GM23338 (cell line): ENCODE results near the gene POLA1. TPM values are rescaled to one million over a fixed set of nuclear protein-coding genes. Genes with fewer than 3 reads are reported as not detected.

ENCODE experiments used
- ATAC-seq: fragments of 200-7000 bp; cut with Tn5 transposase; 3 replicates; pipeline ENCODE4 v1.9.1; 2020
- DNase-seq: peaks from one replicate; pipeline ENCODE4 v3.0.0-alpha.2; 2015; ENCODE audit warnings: low spot score
- H2AFZ ChIP-seq: fragments of 200-600 bp; sonication (generic); 2 replicates; pipeline ENCODE4 v1.8.0; 2016; ENCODE audit warnings: antibody characterized with exemption, mild to moderate bottlenecking, moderate library complexity
- H3F3A ChIP-seq: fragments of 200-600 bp; sonication (generic); replicated peaks from 2 replicates; pipeline ENCODE4 v1.8.0; 2017; ENCODE audit warnings: antibody characterized with exemption, mixed run types, low read depth
- H3K27ac ChIP-seq: fragments of 200-600 bp; sonication (generic); 2 replicates; pipeline ENCODE4 v1.6.1; 2016; ENCODE audit warnings: low read depth
- H3K27me3 ChIP-seq: fragments of 200-600 bp; sonication (generic); 2 replicates; pipeline ENCODE4 v1.8.0; 2016; ENCODE audit warnings: mild to moderate bottlenecking, mixed run types, moderate library complexity; ENCODE audit not compliant: insufficient read depth
- H3K36me3 ChIP-seq: fragments of 200-600 bp; sonication (generic); 2 replicates; pipeline ENCODE4 v1.8.0; 2016; ENCODE audit warnings: mild to moderate bottlenecking; ENCODE audit not compliant: insufficient read depth
- H3K4me1 ChIP-seq: fragments of 200-600 bp; sonication (generic); 2 replicates; pipeline ENCODE4 v1.8.0; 2016; ENCODE audit warnings: mild to moderate bottlenecking, moderate library complexity; ENCODE audit not compliant: insufficient read depth
- H3K4me2 ChIP-seq: fragments of 200-600 bp; sonication (generic); 2 replicates; pipeline ENCODE4 v1.7.1; 2017; ENCODE audit warnings: mixed run types
- H3K4me3 ChIP-seq: fragments of 200-600 bp; sonication (generic); 2 replicates; pipeline ENCODE4 v1.6.1; 2016; ENCODE audit warnings: mixed run types
- H3K79me2 ChIP-seq: fragments of 200-600 bp; sonication (generic); replicated peaks from 2 replicates; pipeline ENCODE4 v1.8.0; 2017; ENCODE audit warnings: mild to moderate bottlenecking; ENCODE audit not compliant: insufficient read depth
- H3K9me2 ChIP-seq: fragments of 200-600 bp; sonication (generic); 2 replicates; pipeline ENCODE4 v1.8.0; 2017; ENCODE audit not compliant: insufficient read depth
- H4K20me1 ChIP-seq: fragments of 200-600 bp; sonication (generic); replicated peaks from 2 replicates; pipeline ENCODE4 v1.8.0; 2017; ENCODE audit warnings: mild to moderate bottlenecking; ENCODE audit not compliant: insufficient read depth
- H3K27ac Mint-ChIP-seq: 2 replicates; pipeline ENCODE4 v1.8.0; 2020; ENCODE audit warnings: inconsistent platforms, mild to moderate bottlenecking, moderate library complexity, mixed read lengths
- H3K27me3 Mint-ChIP-seq: 3 replicates; pipeline ENCODE4 v1.8.0; 2022; ENCODE audit warnings: low read depth, mild to moderate bottlenecking, moderate library complexity, mixed read lengths, inconsistent platforms; ENCODE audit not compliant: insufficient read depth, poor library complexity
- H3K36me3 Mint-ChIP-seq: 3 replicates; pipeline ENCODE4 v1.8.0; 2021; ENCODE audit warnings: low read depth, mild to moderate bottlenecking, inconsistent platforms, moderate library complexity, mixed read lengths
- H3K4me1 Mint-ChIP-seq: 3 replicates; pipeline ENCODE4 v1.8.0; 2020; ENCODE audit warnings: mild to moderate bottlenecking, inconsistent platforms, mixed read lengths
- H3K4me3 Mint-ChIP-seq: 3 replicates; pipeline ENCODE4 v1.8.0; 2021; ENCODE audit warnings: moderate library complexity, mild to moderate bottlenecking, inconsistent platforms, mixed read lengths
- H3K9me3 Mint-ChIP-seq: 3 replicates; pipeline ENCODE4 v1.8.0; 2020; ENCODE audit warnings: moderate library complexity, mild to moderate bottlenecking, inconsistent platforms, mixed read lengths
- CREB1 ChIP-seq: fragments of 250-450 bp; sonication (Bioruptor Pico); IDR thresholded peaks from 2 replicates; pipeline ENCODE4 v1.5.0; 2020; ENCODE audit warnings: low read depth, mild to moderate bottlenecking, moderate library complexity
- CTCF ChIP-seq, 2 experiments: fragments of 200-600 bp in 1 of 2; sonication (generic) in 1 of 2; conservative IDR thresholded peaks; 2 replicates each; pipeline versions ENCODE4 v1.5.1 to v1.6.1; 2016 to 2017; ENCODE audit warnings: antibody characterized with exemption in 2 of 2, low read depth in 2 of 2, mild to moderate bottlenecking in 2 of 2, moderate library complexity in 1 of 2
- ETS1 ChIP-seq: IDR thresholded peaks from 2 replicates; pipeline ENCODE4 v1.6.1; 2016; ENCODE audit warnings: antibody characterized with exemption
- EZH2 ChIP-seq: fragments of 200-600 bp; sonication (generic); IDR thresholded peaks from one replicate; pipeline ENCODE4 v1.8.0; 2017; ENCODE audit warnings: antibody characterized with exemption, mild to moderate bottlenecking, low read depth; ENCODE audit not compliant: unreplicated experiment
- EZH2phosphoT487 ChIP-seq: fragments of 200-600 bp; sonication (generic); IDR thresholded peaks from one replicate; pipeline ENCODE4 v1.8.1; 2018; ENCODE audit warnings: antibody characterized with exemption; ENCODE audit not compliant: unreplicated experiment
- JUNB ChIP-seq: IDR thresholded peaks from one replicate; pipeline ENCODE4 v1.6.1; 2016; ENCODE audit warnings: antibody characterized with exemption; ENCODE audit not compliant: unreplicated experiment
- NANOG ChIP-seq: IDR thresholded peaks from 2 replicates; pipeline ENCODE4 v1.6.1; 2016; ENCODE audit warnings: antibody characterized with exemption, borderline replicate concordance
- POLR2AphosphoS5 ChIP-seq: IDR thresholded peaks from 2 replicates; pipeline ENCODE4 v1.6.1; 2016; ENCODE audit warnings: antibody characterized with exemption, low read depth
- STAT1 ChIP-seq: IDR thresholded peaks from one replicate; pipeline ENCODE4 v1.6.1; 2016; ENCODE audit warnings: antibody characterized with exemption; ENCODE audit not compliant: unreplicated experiment
- ZNF114 ChIP-seq: fragments of 250-450 bp; sonication (Bioruptor Pico); IDR thresholded peaks from 2 replicates; pipeline ENCODE4 v1.5.0; 2020; ENCODE audit warnings: mild to moderate bottlenecking, moderate library complexity
- ZNF331 ChIP-seq: fragments of 250-450 bp; sonication (Bioruptor Pico); IDR thresholded peaks from 2 replicates; pipeline ENCODE4 v1.5.0; 2020; ENCODE audit warnings: low read depth, mild to moderate bottlenecking, moderate library complexity
- ZNF462 ChIP-seq: fragments of 250-450 bp; sonication (Bioruptor Pico); IDR thresholded peaks from 2 replicates; pipeline ENCODE4 v1.5.0; 2020; ENCODE audit warnings: mild to moderate bottlenecking, moderate library complexity
- polyA plus RNA-seq: library from polyadenylated mRNA; unstranded; fragments of >200 nt; fragmentation: Nextera tagmentation; extraction: Ambion mirVana; gene quantifications from 2 replicates; pipeline ENCODE4 v1.2.1, GENCODE V29; 2016
- total RNA-seq: library from RNA; depleted of rRNA; stranded (reverse); fragments of >200 nt; shearing (Covaris generic); gene quantifications from 2 replicates; pipeline ENCODE4 v1.2.3, GENCODE V29; 2014

POLA1 gene
- total and polyA plus RNA-seq, 2 experiments from 2014 or later, result 12.6 to 36.6 TPM

- peaks cover 82% of the 10 kb centered on the region for H3K27me3 Mint-ChIP-seq
- H3K4me3 Mint-ChIP-seq, result peak overlapping the region; percentile 60; the same call in 2 of the 3 replicates
- Histone ChIP-seq H3K4me1 (peaks cover 49% of the 10 kb centered on the region), H3F3A (0 out of 2 replicates have a peak, but pooled peaks cover 5% of the 10 kb centered on the region), H2AFZ (no peak overlapping the region), H3K4me2 (peak overlapping the region; percentile 84; the same call in 1 of the 2 replicates), H3K27ac (no peak overlapping the region), H3K9me2 (no peaks in the 10 kb centered on the region), H3K36me3 (no peaks in the 10 kb centered on the region), H3K27me3 (peaks cover 94% of the 10 kb centered on the region), H3K4me3 (peak overlapping the region; percentile 44), H4K20me1 (no peaks in the 10 kb centered on the region), H3K79me2 (no peaks in the 10 kb centered on the region)
- no peak for ATAC-seq
- peaks cover 33% of the 10 kb centered on the region for H3K4me1 Mint-ChIP-seq
- no peaks in the 10 kb centered on the region; the same call in 2 of the 3 replicates for H3K9me3 Mint-ChIP-seq
- DNase-seq, result no peak
- H3K36me3 Mint-ChIP-seq, result no peaks in the 10 kb centered on the region; the same call in 2 of the 3 replicates
- no peak overlapping the region for H3K27ac Mint-ChIP-seq
- no peak for TF ChIP-seq STAT1
- TF ChIP-seq JUNB, result no peak
- TF ChIP-seq EZH2, result peak; percentile 84
- no peak for TF ChIP-seq ZNF114
These were observed 310.3 kb downstream of the POLA1 start for GRCh38 chrX:25004040-25004439.

- peak overlapping the region; percentile 60; the same call in 2 of the 3 replicates for H3K4me3 Mint-ChIP-seq
- Histone ChIP-seq H2AFZ (no peak overlapping the region), H3K4me2 (peak overlapping the region; percentile 84), H3F3A (0 out of 2 replicates have a peak, but pooled peaks cover 5% of the 10 kb centered on the region), H3K27ac (no peak overlapping the region), H3K36me3 (no peaks in the 10 kb centered on the region), H3K79me2 (no peaks in the 10 kb centered on the region), H3K9me2 (no peaks in the 10 kb centered on the region), H3K4me1 (peaks cover 49% of the 10 kb centered on the region), H3K4me3 (peak overlapping the region; percentile 44), H4K20me1 (no peaks in the 10 kb centered on the region), H3K27me3 (peaks cover 97% of the 10 kb centered on the region)
- peaks cover 88% of the 10 kb centered on the region for H3K27me3 Mint-ChIP-seq
- H3K27ac Mint-ChIP-seq, result no peak overlapping the region
- TF ChIP-seq POLR2AphosphoS5 (no peak), EZH2phosphoT487 (no peak), ZNF331 (CRISPR knock-in tag) (no peak), STAT1 (no peak), ZNF462 (CRISPR knock-in tag) (no peak), JUNB (no peak), CTCF (conservative IDR thresholded peaks at IDR 0.05; ENCODE audit: low read depth in 2 of 2) (no peak), ZNF114 (no peak), ETS1 (no peak), EZH2 (no peak), NANOG (no peak), CREB1 (no peak)
- H3K36me3 Mint-ChIP-seq, result no peaks in the 10 kb centered on the region; the same call in 2 of the 3 replicates
- H3K9me3 Mint-ChIP-seq, result no peaks in the 10 kb centered on the region; the same call in 2 of the 3 replicates
- no peak for DNase-seq
- H3K4me1 Mint-ChIP-seq, result peaks cover 27% of the 10 kb centered on the region
- peak; percentile 16 for ATAC-seq
These were observed 310.8 kb downstream of the POLA1 start for GRCh38 chrX:25004485-25005032.
